ENCODE measurements around the gene SYF2.

SYF2 gene

DNA sequence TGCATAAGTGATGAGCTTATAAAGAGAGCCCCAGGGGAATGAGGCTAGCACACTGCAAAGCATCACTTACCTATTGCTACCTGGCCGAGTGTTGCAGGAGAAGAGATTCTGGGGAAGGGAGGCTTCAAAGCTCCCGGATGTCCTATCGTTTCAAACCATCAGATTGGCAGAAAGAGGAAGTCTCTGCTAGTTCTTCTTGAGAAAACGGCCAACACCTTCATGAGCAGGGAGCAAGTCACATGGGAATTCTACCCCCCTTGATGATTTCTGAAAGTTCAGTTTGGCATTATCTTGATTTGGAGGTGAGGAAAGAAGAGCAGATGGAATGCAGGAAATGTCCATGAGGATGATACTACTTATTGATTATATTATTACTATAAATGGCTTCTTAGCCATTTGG is 16.2 kb downstream of the SYF2 start:
- TF ChIP-seq, protein P1, sequence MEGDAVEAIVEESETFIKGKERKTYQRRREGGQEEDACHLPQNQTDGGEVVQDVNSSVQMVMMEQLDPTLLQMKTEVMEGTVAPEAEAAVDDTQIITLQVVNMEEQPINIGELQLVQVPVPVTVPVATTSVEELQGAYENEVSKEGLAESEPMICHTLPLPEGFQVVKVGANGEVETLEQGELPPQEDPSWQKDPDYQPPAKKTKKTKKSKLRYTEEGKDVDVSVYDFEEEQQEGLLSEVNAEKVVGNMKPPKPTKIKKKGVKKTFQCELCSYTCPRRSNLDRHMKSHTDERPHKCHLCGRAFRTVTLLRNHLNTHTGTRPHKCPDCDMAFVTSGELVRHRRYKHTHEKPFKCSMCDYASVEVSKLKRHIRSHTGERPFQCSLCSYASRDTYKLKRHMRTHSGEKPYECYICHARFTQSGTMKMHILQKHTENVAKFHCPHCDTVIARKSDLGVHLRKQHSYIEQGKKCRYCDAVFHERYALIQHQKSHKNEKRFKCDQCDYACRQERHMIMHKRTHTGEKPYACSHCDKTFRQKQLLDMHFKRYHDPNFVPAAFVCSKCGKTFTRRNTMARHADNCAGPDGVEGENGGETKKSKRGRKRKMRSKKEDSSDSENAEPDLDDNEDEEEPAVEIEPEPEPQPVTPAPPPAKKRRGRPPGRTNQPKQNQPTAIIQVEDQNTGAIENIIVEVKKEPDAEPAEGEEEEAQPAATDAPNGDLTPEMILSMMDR (conservative IDR thresholded peaks at IDR 0.05): no peak
- no peak for TF ChIP-seq ZFX (IDR thresholded peaks at IDR 0.05)

DNA sequence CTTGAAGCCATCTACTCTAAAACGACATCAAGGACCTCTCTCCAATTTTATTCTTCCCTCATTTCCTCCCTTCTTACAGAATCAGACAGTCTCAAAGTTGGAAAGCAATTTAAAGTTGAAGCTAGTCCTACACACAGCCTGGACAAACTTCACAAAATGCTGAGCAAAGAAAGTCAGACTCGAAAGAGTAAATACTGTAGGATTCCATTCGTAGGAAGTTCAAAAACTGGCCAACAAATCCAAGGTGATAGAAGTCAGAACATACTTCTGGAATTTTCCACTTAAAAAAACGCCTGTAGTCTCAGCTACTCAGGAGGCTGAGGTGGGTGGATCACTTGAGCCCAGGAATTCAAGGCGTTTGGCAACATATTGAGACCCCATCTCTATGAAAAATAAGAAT is 19.6 kb downstream of the SYF2 start:
- H3K27ac ChIP-seq: no peak overlapping the region
- TF ChIP-seq, protein P1 (conservative IDR thresholded peaks at IDR 0.05): no peak
- no peak for TF ChIP-seq ZFX (IDR thresholded peaks at IDR 0.05)

More for the DNA sequence above, 16.2 kb downstream of the SYF2 start:
- no peak overlapping the region for H3K27ac ChIP-seq

DNA sequence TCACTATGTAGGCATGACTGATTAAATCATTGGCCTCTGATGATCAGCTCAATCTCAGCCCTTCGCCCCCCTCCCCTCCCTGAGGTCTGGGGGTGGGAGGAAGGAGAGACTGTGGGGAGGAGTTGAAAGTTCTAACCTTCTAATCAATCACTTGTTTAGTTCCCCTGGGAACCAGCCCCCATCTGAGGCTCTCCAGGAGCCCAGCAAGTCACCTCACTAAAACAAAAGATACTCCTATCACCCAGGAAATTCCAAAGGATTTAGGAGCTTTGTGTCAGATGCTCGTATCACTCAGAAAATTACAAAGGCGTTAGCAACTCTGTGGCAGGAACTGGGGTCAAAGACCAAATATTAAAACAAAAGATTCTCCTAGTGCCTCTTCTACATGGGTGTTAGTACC is 21.6 kb downstream of the SYF2 start:
- TF ChIP-seq, protein P1 (conservative IDR thresholded peaks at IDR 0.05): no peak
- no peak for TF ChIP-seq ZFX (IDR thresholded peaks at IDR 0.05)
- H3K27ac ChIP-seq: no peak overlapping the region

DNA sequence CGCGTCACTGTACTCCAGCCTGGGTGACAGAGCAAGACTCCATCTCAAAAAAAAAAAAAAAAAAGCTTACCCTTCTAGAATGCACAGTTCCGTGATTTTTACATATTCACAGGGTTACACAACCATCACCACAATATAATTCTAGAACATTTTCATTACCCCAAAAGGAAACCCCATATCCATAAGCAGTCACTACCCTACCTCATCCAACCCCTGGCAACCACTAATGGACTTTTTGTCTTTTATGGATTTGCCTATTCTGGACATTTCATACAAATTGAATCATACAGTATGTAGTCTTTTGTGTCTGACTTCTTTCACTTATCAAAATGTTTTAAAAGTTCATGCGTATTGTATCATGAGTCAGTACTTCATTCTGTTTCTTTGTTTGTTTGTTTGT is 22.8 kb downstream of the SYF2 start:
- TF ChIP-seq, protein P1 (conservative IDR thresholded peaks at IDR 0.05): no peak
- TF ChIP-seq ZFX (IDR thresholded peaks at IDR 0.05): no peak
- no peak overlapping the region for H3K27ac ChIP-seq

DNA sequence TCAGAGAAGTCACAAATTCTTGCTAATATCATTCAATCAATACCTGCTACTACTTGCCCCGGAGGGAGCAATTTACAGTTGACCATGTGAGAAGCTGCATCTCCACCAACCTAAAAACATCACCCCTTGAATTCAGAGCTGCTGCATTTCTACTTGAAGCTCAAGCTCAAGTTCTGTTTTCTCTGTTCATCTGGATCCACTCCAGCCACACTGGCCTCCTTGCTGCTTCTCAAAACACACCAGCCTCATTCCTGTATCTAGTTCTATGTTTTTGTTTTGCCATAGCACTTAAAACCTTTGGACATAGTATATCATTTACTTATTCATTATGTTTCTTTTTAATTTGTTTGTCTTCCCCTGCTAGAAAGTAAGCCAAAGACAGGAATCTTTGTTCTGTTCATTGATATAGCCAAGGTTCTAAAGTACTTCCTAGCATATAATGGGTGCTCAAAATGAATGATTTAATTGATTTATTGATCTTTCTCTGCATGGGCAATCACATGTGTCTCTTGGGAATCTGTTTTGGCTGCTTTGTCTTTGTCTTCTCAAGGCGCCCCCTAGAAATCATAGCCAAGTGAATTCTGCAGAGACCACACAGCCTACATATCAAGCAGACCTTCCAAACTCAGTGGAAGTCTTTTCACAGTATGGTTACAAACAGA is 23.6 kb downstream of the SYF2 start:
- no peak overlapping the region for H3K27ac ChIP-seq
- TF ChIP-seq ZFX (IDR thresholded peaks at IDR 0.05): no peak
- TF ChIP-seq, protein P1 (conservative IDR thresholded peaks at IDR 0.05): no peak

DNA sequence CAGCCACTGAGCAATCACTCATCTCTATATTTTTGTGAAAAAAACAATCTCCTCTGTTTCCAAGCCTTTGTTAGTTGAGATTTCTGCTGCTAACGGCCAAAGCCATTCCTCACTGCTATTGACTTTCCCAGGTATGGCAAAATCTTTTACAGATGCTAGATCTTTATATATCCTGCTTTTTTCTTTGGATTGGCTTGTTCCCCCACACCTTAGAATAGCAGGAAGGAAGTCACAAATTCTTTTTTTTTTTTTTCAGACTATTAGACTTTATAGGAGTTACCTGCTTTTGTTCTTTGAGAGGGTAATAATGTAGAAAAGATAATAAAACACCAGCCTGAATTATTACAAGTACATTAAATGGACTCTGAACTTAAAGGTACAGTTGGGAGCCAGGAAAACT is 24.2 kb downstream of the SYF2 start:
- TF ChIP-seq, protein P1 (conservative IDR thresholded peaks at IDR 0.05): no peak
- TF ChIP-seq ZFX (IDR thresholded peaks at IDR 0.05): no peak
- H3K27ac ChIP-seq: no peak overlapping the region

DNA sequence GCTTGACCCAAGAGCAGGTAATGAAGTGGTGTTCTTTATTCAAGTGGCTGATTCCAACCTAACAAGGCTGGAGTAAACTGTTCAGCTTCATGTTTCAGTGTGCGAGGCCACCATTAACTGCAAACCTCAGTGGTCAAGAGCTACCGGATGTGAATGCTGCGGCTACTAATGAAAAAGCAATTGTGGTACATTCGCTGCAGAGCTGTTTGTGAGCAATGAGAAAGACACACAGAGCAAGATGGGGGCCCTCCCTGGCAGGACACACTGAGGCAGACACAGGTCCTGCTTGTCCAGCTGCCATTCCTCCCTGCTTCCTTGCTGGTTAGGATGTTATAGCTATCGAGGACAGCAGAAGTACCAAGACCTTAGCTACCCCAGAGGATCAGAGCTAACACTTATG is 26.1 kb downstream of the SYF2 start:
- no peak overlapping the region for H3K27ac ChIP-seq
- TF ChIP-seq, protein P1 (conservative IDR thresholded peaks at IDR 0.05): no peak
- TF ChIP-seq ZFX (IDR thresholded peaks at IDR 0.05): no peak
